ENCODE measurements around the gene EPHA5.

DNA sequence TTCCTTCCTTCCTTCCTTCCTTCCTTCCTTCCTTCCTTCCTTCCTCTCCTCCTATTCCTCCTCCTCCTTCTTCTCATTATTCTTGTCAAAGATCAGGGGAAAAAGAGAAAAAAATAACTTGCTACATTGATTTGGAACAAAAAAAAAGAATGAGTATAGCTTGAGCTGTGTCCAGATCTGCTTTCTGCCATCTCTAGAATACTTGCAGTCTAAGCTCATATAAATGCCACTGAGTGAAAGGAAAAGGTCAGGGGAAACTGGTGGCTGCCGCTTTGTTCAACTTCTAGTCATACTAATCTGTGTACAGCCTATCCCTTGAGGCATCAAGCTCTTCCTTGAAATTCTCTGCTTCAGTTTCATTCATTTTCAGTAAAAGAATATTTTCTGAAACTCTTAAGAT is 28.3 kb upstream of the EPHA5 start:
- TF ChIP-seq POLR2A (IDR thresholded peaks at IDR 0.05; ENCODE audit: low read depth, low read length) (no peak), TAF1 (IDR thresholded peaks at IDR 0.05; ENCODE audit: borderline replicate concordance, low read depth, low read length) (no peak), POLR2AphosphoS5 (IDR thresholded peaks at IDR 0.05; ENCODE audit: low read depth, low read length) (no peak)

All from GM12892 (cell line).